Esophagus squamous epithelium (tissue), 5 donors: Measurements from ENCODE around the gene CLECL1. TPM values are rescaled to one million over a fixed set of nuclear protein-coding genes. Genes with fewer than 3 reads are reported as not detected.
"Not testable (repeated sequence)": the region's sequence is repeated elsewhere in the genome, so short reads cannot be mapped to it uniquely, and the experiment has no call there.

Source experiments
- DNase-seq: peaks from one replicate; lab custom pipeline; 2025; lab: John Stamatoyannopoulos, UW
- H3K27ac ChIP-seq, 4 donors: fragments of 200-600 bp; sonication (generic); one replicate each; pipeline ENCODE4 v1.5.1; 2016 to 2019; ENCODE audit warnings: mild to moderate bottlenecking in 1 of 4
- H3K27me3 ChIP-seq, 4 donors: fragments of 200-600 bp; sonication (generic); 1 replicate in 3 of 4; 2 replicates in 1 of 4; pipeline versions ENCODE4 v1.5.1 to v1.6.0; 2017 to 2021; ENCODE audit warnings: antibody characterized with exemption in 1 of 4
- H3K36me3 ChIP-seq, 3 donors: fragments of 200-600 bp; sonication (generic); one replicate each; pipeline ENCODE4 v1.5.1; 2016 to 2019
- H3K4me1 ChIP-seq, 3 donors: fragments of 200-600 bp; sonication (generic); one replicate each; pipeline ENCODE4 v1.5.1; 2017 to 2019
- H3K4me3 ChIP-seq, 4 donors: fragments of 200-600 bp; sonication (generic); 1 replicate in 3 of 4; 2 replicates in 1 of 4; pipeline ENCODE4 v1.5.1; 2016 to 2019; ENCODE audit warnings: mild to moderate bottlenecking in 2 of 4, moderate library complexity in 1 of 4
- H3K9me3 ChIP-seq, 3 donors: fragments of 200-600 bp; sonication (generic); one replicate each; pipeline ENCODE4 v1.5.1; 2016 to 2019
- CTCF ChIP-seq, 6 experiments: fragments of 450-650 bp in 4 of 6; fragments of 200-600 bp in 2 of 6; sonication (generic) in 2 of 6; IDR thresholded peaks; one replicate each; pipeline ENCODE4 v1.5.1; 2016 to 2019; ENCODE audit warnings: antibody characterized with exemption in 6 of 6, mild to moderate bottlenecking in 4 of 6, moderate library complexity in 4 of 6
- POLR2A ChIP-seq, 4 donors: fragments of 450-650 bp; IDR thresholded peaks; one replicate each; pipeline ENCODE4 v1.6.1; 2017; ENCODE audit warnings: antibody characterized with exemption in 4 of 4, mild to moderate bottlenecking in 4 of 4, moderate library complexity in 3 of 4
- WGBS, 2 donors: methylation state at CpG; one replicate each; pipeline ENCODE4 v1.1.5; 2018; 5-methylcytosine and 5-hydroxymethylcytosine counted together
- intact Hi-C: fragments of 100-400 bp; cut with DNase I; formaldehyde crosslinking; loops from one replicate; pipeline ENCODE4 v1.15.0; 2022
- total RNA-seq, 4 donors: library from RNA; depleted of rRNA; stranded (reverse); fragments of >200 nt; gene quantifications; one replicate each; pipeline ENCODE4 v1.1.0, GENCODE V29; 2016
- donor health status: DM: yes; HTN: yes; CAD: no.

Gene CLECL1
- total RNA-seq, 4 donors from 2014 or later = 1.1 TPM; not detected in 3

DNA sequence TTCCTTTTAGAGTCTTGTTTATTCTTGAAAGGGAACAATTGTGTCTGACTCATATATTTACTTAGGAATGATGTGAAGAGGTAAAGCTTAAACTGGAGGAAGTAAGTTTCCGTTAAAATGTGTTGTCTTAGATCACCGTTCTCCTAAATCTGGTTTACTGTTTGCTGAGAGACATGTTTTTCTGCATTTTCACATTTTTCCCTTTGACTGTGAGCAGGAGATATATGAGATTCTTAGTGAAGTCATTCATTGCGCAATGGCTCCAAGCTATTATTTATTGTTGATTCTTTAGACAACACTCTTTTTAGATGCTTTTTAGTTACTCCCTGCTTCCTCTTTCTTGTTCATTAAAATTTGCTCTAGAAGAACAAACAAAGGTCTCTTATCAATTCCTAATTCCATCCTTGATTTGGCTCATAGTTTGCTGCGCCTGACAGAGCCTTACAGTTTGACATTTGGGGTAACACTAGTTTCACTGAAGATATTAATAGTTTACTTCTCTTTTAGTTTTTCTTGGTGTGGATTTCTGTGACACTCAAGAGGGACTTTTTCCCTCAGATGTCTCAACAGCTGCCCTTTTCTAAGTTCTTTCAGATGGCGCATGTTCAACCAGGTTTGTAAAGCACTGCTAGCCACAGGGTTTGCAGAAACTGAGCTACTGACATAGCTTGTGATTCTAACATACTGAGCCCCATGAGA lies 11.4 kb downstream of the CLECL1 start:
- TF ChIP-seq CTCF (IDR thresholded peaks at IDR 0.05) = no peak
- TF ChIP-seq POLR2A (IDR thresholded peaks at IDR 0.05) = no peak
- no peak for DNase-seq
- Histone ChIP-seq H3K36me3 (no peaks in the 10 kb centered on the region), H3K27ac (peak overlapping the region in 1 of 4 donors; percentile 9), H3K27me3 (no peaks in the 10 kb centered on the region), H3K4me3 (no peak overlapping the region), H3K4me1 (peaks cover 0 to 21% (median 0%) of the 10 kb centered on the region in 3 donors), H3K9me3 (no peaks in the 10 kb centered on the region)
- intact Hi-C loops = no loop called here
- 48 to 52% methylated on average over 5 of the region's 5 CpGs for WGBS, 2 donors

DNA sequence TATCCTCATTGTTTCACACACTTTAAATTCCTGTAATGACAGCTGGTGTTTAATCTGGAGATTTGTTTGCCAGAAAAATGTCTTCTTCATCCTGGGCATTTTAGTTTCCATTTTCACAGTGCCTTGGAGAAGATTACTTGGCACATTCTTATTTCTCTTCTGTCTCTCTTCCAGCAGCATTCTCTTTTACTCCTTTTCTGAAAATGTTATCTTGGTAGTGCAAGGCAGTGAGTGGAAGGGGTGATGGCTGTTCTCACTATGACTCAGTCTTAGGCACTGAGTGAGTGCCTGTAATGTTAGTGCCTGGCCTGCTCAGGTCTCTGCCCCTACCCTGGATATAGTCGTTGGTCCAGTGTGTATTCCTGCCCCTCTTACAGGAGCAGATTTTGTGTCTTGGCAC lies 13.1 kb downstream of the CLECL1 start:
- no peaks in the 10 kb centered on the region for H3K36me3 ChIP-seq
- no peaks in the 10 kb centered on the region for H3K27me3 ChIP-seq
- intact Hi-C loops = no loop called here
- no peak overlapping the region for H3K27ac ChIP-seq
- H3K9me3 ChIP-seq = no peaks in the 10 kb centered on the region
- DNase-seq = no peak
- no peak overlapping the region for H3K4me3 ChIP-seq
- peaks cover 0 to 21% (median 0%) of the 10 kb centered on the region in 3 donors for H3K4me1 ChIP-seq
- TF ChIP-seq CTCF (IDR thresholded peaks at IDR 0.05) = no peak
- no peak for TF ChIP-seq POLR2A (IDR thresholded peaks at IDR 0.05)
- WGBS, 2 donors = 20 to 63% methylated on average over 1 of the region's 1 CpG

DNA sequence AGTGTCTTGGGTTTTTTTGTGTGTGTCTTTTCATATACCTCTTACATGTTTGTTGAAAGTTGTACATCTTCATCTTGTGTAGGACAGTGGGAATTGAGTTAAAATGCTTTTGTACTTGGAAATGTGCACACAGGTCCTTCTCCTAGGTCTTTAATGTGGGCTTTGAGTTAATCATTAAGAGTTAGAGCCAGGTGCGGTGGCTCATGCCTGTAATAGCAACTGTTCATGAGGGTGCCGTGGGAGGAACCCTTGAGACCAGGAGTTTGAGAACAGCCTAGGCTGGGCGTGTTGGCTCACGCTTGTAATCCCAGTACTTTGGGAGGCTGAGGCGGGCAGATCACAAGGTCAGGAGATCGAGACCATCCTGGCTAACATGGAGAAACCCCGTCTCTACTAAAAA lies 13.9 kb downstream of the CLECL1 start:
- 89 to 91% methylated on average over 3 to 7 of the region's 7 CpGs for WGBS, 2 donors
- no peak overlapping the region for H3K4me3 ChIP-seq
- no peak overlapping the region for H3K27ac ChIP-seq
- DNase-seq = no peak
- no peaks in the 10 kb centered on the region for H3K27me3 ChIP-seq
- peaks cover 0 to 21% (median 0%) of the 10 kb centered on the region in 3 donors for H3K4me1 ChIP-seq
- H3K9me3 ChIP-seq = no peaks in the 10 kb centered on the region
- no peak for TF ChIP-seq CTCF (IDR thresholded peaks at IDR 0.05)
- no peak for TF ChIP-seq POLR2A (IDR thresholded peaks at IDR 0.05)
- no peaks in the 10 kb centered on the region for H3K36me3 ChIP-seq
- intact Hi-C loops = no loop called here

- Histone ChIP-seq H3K36me3 (no peaks in the 10 kb centered on the region), H3K27me3 (no peaks in the 10 kb centered on the region), H3K27ac (peak overlapping the region in 1 of 4 donors; percentile 3), H3K9me3 (no peaks in the 10 kb centered on the region), H3K4me1 (peaks cover 0 to 21% (median 0%) of the 10 kb centered on the region in 3 donors), H3K4me3 (no peak overlapping the region)
- no peak for DNase-seq
- intact Hi-C loops = no loop called here
- WGBS, 2 donors = 74 to 93% methylated on average over 15 of the region's 15 CpGs
- peak in 1 of 4 donors; percentile 6 for TF ChIP-seq POLR2A (IDR thresholded peaks at IDR 0.05)
- TF ChIP-seq CTCF (IDR thresholded peaks at IDR 0.05) = no peak
These were observed 15.6 kb downstream of the CLECL1 start for GRCh38 chr12:9717070-9717925.

- H3K4me1 ChIP-seq, H3K9me3 ChIP-seq, intact Hi-C loops, DNase-seq, H3K36me3 ChIP-seq, H3K27me3 ChIP-seq, H3K4me3 ChIP-seq, H3K27ac ChIP-seq: not testable (repeated sequence)
- WGBS, 2 donors = 74 to 81% methylated on average over 6 of the region's 6 CpGs
These were observed 19.8 kb downstream of the CLECL1 start for GRCh38 chr12:9713032-9713558.
